Progenitor cell of endocrine pancreas (in vitro differentiated cells): ENCODE measurements around the gene EYS. TPM values are rescaled to one million over a fixed set of nuclear protein-coding genes. Genes with fewer than 3 reads are reported as not detected.

Experiments used
- DNase-seq: peaks from one replicate; pipeline ENCODE4 v3.0.0; 2021; ENCODE audit warnings: low spot score; ENCODE audit not compliant: unreplicated experiment
- H3K27ac Mint-ChIP-seq: 2 replicates; pipeline ENCODE4 v1.8.0; 2021; ENCODE audit warnings: mild to moderate bottlenecking, moderate library complexity, mixed read lengths
- H3K27me3 Mint-ChIP-seq: 2 replicates; pipeline ENCODE4 v1.8.0; 2021; ENCODE audit warnings: mixed read lengths
- H3K36me3 Mint-ChIP-seq: 2 replicates; pipeline ENCODE4 v1.8.0; 2022; ENCODE audit warnings: mixed read lengths; ENCODE audit not compliant: insufficient read depth
- H3K4me1 Mint-ChIP-seq: 2 replicates; pipeline ENCODE4 v1.8.0; 2021; ENCODE audit warnings: low read depth, mixed read lengths
- H3K4me3 Mint-ChIP-seq: 2 replicates; pipeline ENCODE4 v1.8.0; 2021; ENCODE audit warnings: low read depth, mild to moderate bottlenecking, moderate library complexity, mixed read lengths
- H3K9me3 Mint-ChIP-seq: 2 replicates; pipeline ENCODE4 v1.8.0; 2021; ENCODE audit warnings: low read depth, mixed read lengths
- total RNA-seq: library from RNA; stranded (reverse); gene quantifications from 2 replicates; pipeline ENCODE4 v1.2.1, GENCODE V29; 2021
- TF ChIP-seq, protein P1 (sequence below): fragments of 200-600 bp; sonication (generic); IDR thresholded peaks from one replicate; pipeline ENCODE4 v1.5.0; 2021; ENCODE audit warnings: antibody characterized with exemption, mild to moderate bottlenecking; ENCODE audit not compliant: unreplicated experiment

Gene EYS
- total RNA-seq, 1 donor from 2014 or later, result 0.46 TPM

DNA sequence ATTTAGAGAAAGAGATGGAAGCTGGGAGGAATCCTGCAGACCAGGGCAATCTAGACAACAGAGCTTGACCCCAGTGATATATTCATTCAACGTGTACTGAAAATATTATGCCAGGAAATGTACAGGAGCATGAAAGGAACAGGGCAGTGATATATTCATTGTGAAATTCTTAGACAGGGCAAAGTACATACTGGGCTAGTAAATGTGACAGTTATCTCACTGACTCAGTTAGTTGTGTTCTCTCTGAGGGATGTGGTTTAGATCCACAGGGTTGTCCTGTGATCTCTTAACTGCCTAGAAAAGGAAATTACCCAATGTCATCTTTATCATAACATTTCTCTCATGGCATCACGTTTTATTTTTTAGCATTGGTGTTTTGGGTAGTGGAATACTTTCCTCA lies 891.3 kb downstream of the EYS start:
- H3K4me3 Mint-ChIP-seq, result no peak overlapping the region
- H3K27ac Mint-ChIP-seq, result no peak overlapping the region
- peaks cover 3% of the 10 kb centered on the region for H3K4me1 Mint-ChIP-seq
- no peaks in the 10 kb centered on the region for H3K27me3 Mint-ChIP-seq
- DNase-seq, result no peak
- no peaks in the 10 kb centered on the region for H3K36me3 Mint-ChIP-seq
- TF ChIP-seq, protein P1, sequence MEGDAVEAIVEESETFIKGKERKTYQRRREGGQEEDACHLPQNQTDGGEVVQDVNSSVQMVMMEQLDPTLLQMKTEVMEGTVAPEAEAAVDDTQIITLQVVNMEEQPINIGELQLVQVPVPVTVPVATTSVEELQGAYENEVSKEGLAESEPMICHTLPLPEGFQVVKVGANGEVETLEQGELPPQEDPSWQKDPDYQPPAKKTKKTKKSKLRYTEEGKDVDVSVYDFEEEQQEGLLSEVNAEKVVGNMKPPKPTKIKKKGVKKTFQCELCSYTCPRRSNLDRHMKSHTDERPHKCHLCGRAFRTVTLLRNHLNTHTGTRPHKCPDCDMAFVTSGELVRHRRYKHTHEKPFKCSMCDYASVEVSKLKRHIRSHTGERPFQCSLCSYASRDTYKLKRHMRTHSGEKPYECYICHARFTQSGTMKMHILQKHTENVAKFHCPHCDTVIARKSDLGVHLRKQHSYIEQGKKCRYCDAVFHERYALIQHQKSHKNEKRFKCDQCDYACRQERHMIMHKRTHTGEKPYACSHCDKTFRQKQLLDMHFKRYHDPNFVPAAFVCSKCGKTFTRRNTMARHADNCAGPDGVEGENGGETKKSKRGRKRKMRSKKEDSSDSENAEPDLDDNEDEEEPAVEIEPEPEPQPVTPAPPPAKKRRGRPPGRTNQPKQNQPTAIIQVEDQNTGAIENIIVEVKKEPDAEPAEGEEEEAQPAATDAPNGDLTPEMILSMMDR, result no peak
- no peaks in the 10 kb centered on the region for H3K9me3 Mint-ChIP-seq

DNA sequence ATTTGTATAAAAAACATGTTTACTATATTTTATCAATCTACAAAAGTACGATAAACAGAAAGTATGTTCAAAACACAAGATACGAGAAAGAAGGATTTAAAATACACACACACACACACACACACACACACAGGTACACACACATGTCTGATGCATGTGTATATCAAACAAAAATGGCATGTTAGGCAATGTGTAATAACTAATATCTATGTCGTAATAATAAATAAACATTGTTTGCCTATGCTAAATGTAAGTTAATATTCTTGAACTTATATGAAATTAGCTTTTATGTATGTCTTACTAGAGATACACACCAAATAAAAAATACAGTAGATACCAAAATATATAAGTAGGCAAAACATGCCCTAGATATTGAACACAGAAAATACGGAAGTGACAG lies 894.9 kb downstream of the EYS start:
- DNase-seq, result no peak
- no peaks in the 10 kb centered on the region for H3K36me3 Mint-ChIP-seq
- no peak overlapping the region for H3K27ac Mint-ChIP-seq
- no peak overlapping the region for H3K4me3 Mint-ChIP-seq
- H3K27me3 Mint-ChIP-seq, result no peaks in the 10 kb centered on the region
- H3K9me3 Mint-ChIP-seq, result peaks cover 5% of the 10 kb centered on the region
- no peaks in the 10 kb centered on the region for H3K4me1 Mint-ChIP-seq
- TF ChIP-seq, protein P1, result no peak

DNA sequence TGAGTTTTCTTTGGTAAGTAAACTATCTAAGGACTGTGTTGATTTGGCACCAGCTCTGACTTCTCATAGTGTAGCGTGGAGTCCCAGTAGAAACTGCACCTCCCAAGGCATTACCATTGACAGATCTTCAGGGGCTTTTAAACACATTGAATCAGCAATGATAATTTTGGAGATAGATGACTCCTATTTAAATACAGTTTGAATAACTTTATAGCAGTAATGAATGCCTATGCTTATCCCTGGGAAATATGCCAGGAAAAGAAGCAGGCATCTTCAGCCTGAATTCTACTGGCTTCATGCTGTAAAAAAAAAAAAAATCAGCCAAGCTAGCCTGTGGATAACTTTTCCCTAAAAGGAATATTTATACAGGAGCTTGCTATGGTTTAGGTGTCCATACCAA lies 895.9 kb downstream of the EYS start:
- Mint-ChIP-seq H3K27me3 (no peaks in the 10 kb centered on the region), H3K27ac (no peak overlapping the region), H3K36me3 (no peaks in the 10 kb centered on the region), H3K4me3 (no peak overlapping the region), H3K4me1 (no peaks in the 10 kb centered on the region), H3K9me3 (peaks cover 5% of the 10 kb centered on the region)
- TF ChIP-seq, protein P1, result no peak
- no peak for DNase-seq

DNA sequence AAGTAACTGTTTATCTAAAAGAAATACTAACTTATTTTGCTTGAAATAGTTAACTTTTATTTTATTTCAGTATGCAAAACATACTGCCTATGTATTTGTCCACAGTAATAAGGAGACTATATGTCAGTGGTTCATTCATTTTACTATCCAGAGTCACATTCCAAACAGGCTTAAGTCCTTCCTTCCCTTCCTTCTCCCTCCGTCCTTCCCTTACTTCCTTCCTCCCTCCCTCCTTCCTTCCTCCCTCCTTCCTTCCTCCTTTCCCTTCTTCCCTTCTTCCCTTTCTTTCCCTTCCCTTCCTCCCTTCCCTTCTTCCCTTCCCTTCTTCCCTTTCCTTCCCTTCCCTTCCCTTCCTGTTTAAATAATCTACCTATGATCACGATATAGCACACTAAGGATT lies 899.2 kb downstream of the EYS start:
- no peak for DNase-seq
- peaks cover 5% of the 10 kb centered on the region for H3K9me3 Mint-ChIP-seq
- H3K27me3 Mint-ChIP-seq, result no peaks in the 10 kb centered on the region
- H3K4me3 Mint-ChIP-seq, result no peak overlapping the region
- H3K4me1 Mint-ChIP-seq, result no peaks in the 10 kb centered on the region
- TF ChIP-seq, protein P1, result no peak
- no peaks in the 10 kb centered on the region for H3K36me3 Mint-ChIP-seq
- H3K27ac Mint-ChIP-seq, result no peak overlapping the region

DNA sequence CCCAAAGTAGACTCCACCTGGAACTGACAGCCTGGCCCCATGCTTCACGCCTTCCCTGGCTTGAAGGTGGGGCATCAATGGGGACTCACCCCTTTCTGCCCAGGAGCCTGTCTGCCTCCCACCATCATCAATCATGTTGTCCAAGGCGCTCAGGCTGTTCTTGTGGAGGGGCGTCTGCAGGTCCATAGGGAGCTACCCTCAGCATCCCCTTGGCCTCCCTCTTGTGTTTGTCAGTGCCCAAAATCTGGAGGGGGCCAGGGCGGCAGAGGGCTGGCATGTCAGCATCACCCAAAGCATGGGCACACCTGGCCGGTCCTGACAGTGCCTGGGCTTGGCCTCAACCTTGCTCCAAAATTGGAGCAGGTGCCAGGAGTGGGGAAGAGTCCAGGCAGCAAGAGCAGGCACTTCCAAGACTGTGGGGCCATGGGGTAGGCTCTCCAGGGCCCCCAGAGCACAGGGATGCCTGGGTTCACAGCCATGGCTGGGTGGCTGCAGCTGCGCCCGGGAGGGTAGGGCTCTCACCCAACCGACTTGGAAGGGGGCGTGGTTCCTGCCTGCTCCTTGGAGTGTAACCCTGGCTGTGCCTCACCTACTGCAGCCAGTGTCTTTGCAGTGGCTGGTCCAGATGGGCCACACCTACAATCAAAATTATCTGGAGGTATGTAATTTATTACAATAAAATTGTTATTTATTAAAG lies 903.4 kb downstream of the EYS start:
- Mint-ChIP-seq H3K27ac (no peak overlapping the region), H3K9me3 (no peaks in the 10 kb centered on the region), H3K27me3 (no peaks in the 10 kb centered on the region), H3K4me3 (no peak overlapping the region), H3K4me1 (no peaks in the 10 kb centered on the region), H3K36me3 (no peaks in the 10 kb centered on the region)
- TF ChIP-seq, protein P1, result no peak
- no peak for DNase-seq
